Left cardiac atrium (tissue), 4 donors: ENCODE data around the gene DOLK. TPM values are rescaled to one million over a fixed set of nuclear protein-coding genes. Genes with fewer than 3 reads are reported as not detected.
A peak's percentile ranks its signal among the peaks of the same experiment; 100 is the strongest.
"Not testable (repeated sequence)": the region's sequence is repeated elsewhere in the genome, so short reads cannot be mapped to it uniquely, and the experiment has no call there.

Experiments
- ATAC-seq, 2 donors: fragments of 200-7000 bp; cut with Tn5 transposase; one replicate each; pipeline ENCODE4 v1.9.1; 2020; ENCODE audit warnings: mild to moderate bottlenecking in 2 of 2, moderate library complexity in 2 of 2
- DNase-seq: peaks from one replicate; pipeline ENCODE4 v3.0.0-alpha.2; 2020
- intact Hi-C, 2 donors: fragments of 100-400 bp; cut with DNase I; formaldehyde crosslinking; loops; one replicate each; pipeline versions ENCODE4 v1.14.1 to v1.15.1; 2022 to 2023
- long read RNA-seq: library from polyadenylated mRNA; unstranded; transcript quantifications from one replicate; pipeline ENCODE4 v2.0.0, GENCODE V29; 2021
- total RNA-seq, 2 donors: library from RNA; stranded (reverse); fragmentation: NEBNext Ultra II Directional; extraction: Animal tissue kit (Norgen Biotek cat#: 25700); gene quantifications; one replicate each; pipeline ENCODE4 v1.2.1, GENCODE V29; 2021
- donor health status: DM: no; HTN: yes; CAD: no.
- donor health status: DM: no; HTN: yes; CAD: no; lungs with severe emphysema.
- donor health status: DM: yes; HTN: yes; CAD: no.
- donor health status: Dilated cardiomyopathy.

DOLK gene
- 10 to 100 TPM in 1 of 2 donors, 1 to 10 TPM in 1; 9.3 to 11.3 TPM for total RNA-seq
- long read RNA-seq, transcript DOLK-201 (1 exons, 2,090 nt), result major isoform, 31 of 31 reads
- long read RNA-seq, partial matches to known transcripts, result 0 of 31 reads
- long read RNA-seq, other reads (novel, unspliced or antisense), result 0 of 31 reads

DNA sequence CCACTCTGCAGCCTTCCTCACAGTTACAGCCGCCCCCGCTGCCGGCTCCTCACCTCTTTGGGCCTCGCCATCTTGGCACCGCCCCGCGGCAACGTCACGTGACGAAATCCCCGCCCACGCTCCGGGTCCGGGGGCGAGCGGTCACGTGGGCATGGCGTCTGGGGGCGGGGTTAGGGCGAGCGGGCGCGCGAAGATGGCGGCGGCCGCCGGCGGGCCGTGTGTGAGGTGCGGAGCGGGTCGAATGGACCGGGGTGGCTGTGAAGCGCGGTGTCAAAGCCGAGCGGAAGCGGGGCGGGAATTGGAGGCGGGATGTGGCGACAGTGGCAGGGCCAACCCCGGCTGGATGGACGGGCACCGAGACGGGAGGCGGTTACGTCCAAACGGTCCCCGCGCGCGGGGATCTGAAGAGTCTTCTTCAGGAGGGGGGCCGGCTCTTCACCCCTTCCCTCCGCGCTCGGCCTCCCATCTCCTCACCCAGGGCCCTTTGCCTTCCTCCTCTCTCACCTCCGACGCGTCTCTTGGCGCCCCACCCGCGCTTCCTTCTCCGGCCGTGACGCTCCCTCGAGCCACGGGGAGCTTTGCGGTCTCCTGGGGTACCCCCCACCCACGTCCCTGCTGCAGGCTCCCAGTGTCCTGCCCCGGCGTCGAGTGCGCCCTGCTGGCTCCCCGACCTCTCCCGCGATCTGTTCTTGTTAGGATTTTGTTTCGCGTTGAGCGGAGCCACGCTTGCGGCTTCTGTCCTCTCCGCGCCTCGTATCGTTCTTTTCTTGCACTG, at the start of gene DOLK, which contains the start of gene NUP188:
Gene DOLK, minus strand, starts transcription at position 77 of the 775 bp plus-strand sequence. CDS start 300 bp downstream, outside the sequence.
Gene NUP188, plus strand, starts transcription at position 173 of the 775 bp plus-strand sequence. Its CDS starts 21 bp downstream, at position 194.
- peak; percentile 97 for DNase-seq
- intact Hi-C loops, result loop anchor here in 1 of 2 donors (5.0 kb wide), 1 partner anchor 85 kb away; no protein-coding TSS in a partner anchor
- ATAC-seq, result peak; percentile 92

DNA sequence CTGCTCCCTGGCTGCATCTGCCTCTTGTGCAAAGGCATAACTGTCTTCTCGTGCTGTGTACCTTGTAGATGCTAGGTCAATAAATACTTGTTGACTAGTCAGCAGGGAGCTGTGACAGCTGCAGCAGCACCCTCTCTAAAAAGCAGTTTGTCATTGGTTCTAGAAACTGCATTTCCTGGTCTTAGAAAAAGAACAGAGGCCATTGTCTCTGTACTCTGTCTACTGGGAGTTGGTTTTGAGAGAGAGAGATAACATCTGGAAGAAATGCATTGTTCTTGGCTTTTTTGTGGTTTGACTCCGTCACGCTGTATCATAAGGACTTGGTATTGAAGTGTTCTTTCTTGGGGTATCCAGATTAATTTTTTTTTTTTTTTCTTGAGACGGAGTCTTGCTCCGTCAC, 48.4 kb upstream of the DOLK start:
- no peak for ATAC-seq
- intact Hi-C loops, result no loop called here
- no peak for DNase-seq

DNA sequence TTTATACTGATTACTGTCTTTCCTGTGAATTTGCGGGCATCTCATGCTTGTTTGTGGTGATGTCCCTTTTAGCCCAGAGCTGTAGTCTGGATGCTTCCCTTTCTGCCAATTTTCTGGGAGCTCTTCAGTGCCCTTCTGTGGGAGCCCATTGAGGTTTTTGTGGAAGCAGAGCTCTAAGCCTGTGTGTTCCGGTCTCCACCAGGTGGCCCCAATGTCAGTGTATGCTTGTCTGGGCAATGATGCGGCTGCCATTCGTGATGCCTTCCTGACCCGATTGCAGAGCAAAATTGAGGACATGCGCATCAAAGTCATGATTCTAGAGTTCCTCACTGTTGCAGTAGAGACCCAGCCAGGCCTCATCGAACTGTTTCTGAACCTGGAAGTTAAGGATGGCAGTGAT, 45.6 kb upstream of the DOLK start:
- ATAC-seq (no peak), DNase-seq (no peak)
- intact Hi-C loops, result no loop called here

DNA sequence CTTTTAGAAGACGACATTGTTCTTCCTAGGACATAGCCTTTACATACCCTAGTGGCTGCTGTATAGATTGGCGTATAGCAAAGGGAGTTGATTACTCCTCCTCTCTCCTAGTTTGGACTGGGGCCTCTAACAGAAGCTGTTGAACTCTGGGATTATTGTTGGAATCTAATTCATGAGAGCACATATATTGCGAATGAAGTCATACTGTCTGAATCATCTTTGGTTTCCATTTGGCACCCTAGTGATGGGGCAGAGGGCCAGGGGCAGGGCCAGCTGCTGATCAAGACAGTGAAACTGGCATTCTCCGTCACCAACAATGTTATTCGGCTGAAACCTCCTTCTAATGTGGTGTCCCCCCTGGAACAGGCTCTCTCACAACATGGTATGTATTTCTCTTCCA, 40.4 kb upstream of the DOLK start:
- ATAC-seq (peak; percentile 59 to 86), DNase-seq (no peak)
- intact Hi-C loops, result no loop called here

DNA sequence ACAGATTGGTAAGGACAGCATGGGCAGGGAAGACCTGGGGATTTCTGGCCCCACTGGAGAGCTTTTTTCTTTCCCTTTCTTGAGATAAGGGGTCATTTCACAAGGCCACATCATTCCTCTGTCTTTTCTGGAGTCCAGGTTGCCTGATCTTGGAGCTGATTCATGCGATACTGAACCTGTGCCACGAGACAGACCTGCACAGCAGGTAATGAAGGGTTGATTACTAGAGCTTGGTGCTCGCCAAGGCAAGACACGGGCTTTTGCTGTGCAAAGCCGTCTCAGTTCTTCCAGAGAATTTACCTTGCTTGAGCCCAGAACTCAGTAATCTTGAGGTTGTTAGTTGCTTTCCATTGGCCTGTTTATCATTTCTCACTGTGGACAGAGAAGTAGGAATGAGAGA, 39.3 kb upstream of the DOLK start:
- ATAC-seq (no peak), DNase-seq (no peak)
- intact Hi-C loops, result no loop called here

DNA sequence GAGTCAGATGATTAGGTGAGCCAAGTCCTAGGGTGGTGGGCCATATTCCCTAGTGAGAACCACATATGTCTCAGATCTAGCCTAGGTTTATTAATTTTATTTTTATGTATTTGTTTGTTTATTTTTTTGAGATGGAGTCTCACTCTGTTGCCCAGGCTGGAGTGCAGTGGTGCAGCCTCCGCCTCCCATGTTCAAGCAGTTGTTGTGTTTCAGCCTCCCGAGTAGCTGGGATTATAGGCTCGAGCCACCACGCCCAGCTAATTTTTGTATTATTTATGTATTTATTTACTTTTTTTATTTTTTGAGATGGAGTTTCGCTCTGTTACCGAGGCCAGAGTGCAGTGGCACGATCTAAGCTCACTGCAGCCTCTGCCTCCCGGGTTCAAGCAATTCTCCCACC, 36.1 kb upstream of the DOLK start:
- ATAC-seq (no peak), DNase-seq (no peak)
- intact Hi-C loops, result no loop called here

DNA sequence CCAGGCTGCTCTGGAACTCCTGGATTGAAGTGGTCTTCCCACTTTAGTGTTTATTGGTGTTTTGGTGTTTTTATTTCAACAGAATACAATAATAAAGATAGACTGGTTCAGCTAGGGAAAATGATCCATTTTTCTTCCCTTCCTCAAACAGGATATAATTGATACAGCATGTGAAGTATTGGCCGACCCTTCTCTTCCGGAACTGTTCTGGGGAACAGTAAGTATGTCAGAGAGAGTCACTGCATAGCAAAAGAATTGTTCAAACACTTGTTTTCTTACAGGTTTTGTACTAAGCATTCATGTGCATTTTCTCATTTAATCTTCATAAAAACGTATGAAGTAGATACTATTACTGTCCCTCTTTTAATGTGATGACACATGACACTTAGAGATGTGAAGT, 31.7 kb upstream of the DOLK start:
- ATAC-seq (no peak), DNase-seq (no peak)
- intact Hi-C loops, result no loop called here

DNA sequence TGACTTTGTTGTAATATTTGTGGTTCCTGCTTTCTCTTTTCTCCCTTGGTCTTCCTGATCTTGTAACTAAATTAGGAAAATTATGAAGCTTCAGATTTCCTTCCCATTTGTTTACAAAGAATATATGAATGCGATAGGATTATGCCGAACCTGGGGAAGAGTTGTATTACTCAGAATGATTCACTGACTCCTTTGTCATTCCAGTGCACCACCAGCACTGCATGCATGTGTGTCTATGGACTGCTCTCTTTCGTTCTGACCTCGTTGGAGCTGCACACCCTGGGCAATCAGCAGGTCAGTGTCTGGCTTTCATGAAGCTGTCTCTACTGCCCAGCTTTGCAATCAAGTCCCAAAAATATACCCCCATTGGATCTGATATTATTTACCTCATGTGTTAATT, 25.6 kb upstream of the DOLK start:
- ATAC-seq, result no peak
- intact Hi-C loops, result no loop called here
- DNase-seq, result no peak

DNA sequence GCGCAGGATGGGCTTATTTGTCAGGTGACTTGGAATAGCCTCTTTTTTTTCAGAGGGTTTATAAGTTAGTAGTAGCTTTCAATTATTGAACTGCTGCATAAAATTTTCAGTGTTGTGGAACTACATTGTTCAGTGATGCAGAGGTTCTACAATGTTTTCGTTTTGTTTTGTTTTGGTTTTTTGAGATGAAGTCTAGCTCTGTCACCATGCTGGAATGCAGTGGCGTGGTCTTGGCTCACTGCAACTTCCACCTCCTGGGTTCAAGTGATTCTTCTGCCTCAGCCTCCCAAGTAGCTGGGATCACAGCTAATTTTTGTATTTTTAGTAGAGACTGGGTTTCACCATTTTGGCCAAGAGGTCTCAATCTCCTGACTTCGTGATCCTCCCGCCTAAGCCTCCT, 22.1 kb upstream of the DOLK start:
- DNase-seq (no peak), ATAC-seq (no peak)
- intact Hi-C loops, result no loop called here

DNA sequence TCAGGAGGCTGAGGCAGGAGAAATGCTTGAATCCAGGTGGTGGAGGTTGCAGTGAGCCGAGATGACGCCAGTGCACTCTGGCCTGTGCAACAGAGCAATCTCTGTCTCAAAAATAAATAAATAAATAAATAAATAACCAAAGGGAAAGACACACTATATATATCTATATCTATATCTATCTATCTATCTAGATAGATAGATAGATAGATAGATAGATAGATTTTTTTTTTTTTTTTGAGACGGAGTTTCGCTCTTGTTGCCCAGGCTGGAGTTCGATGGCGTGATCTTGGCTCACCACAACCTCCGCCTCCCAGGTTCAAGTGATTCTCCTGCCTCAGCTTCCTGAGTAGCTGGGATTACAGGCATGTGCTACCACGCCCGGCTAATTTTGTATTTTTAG, 14.0 kb upstream of the DOLK start:
- ATAC-seq, intact Hi-C loops, DNase-seq: not testable (repeated sequence)

DNA sequence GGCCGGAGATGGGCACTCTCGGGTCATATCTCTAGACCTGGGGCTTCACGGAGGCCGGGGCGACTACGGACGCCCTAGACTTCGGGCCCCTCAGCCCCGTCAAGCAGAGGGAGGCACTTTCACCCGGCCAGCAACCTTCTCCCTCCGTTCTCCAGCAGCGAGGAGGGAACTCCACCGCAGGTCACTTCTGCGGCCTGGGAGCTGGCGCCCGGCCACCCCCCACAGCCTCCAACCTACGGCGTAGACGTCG, 201 bp downstream of the DOLK start:
- DNase-seq (no peak), ATAC-seq (no peak)
- intact Hi-C loops, result loop anchor here in 1 of 2 donors (5.0 kb wide), 1 partner anchor 85 kb away; no protein-coding TSS in a partner anchor

DNA sequence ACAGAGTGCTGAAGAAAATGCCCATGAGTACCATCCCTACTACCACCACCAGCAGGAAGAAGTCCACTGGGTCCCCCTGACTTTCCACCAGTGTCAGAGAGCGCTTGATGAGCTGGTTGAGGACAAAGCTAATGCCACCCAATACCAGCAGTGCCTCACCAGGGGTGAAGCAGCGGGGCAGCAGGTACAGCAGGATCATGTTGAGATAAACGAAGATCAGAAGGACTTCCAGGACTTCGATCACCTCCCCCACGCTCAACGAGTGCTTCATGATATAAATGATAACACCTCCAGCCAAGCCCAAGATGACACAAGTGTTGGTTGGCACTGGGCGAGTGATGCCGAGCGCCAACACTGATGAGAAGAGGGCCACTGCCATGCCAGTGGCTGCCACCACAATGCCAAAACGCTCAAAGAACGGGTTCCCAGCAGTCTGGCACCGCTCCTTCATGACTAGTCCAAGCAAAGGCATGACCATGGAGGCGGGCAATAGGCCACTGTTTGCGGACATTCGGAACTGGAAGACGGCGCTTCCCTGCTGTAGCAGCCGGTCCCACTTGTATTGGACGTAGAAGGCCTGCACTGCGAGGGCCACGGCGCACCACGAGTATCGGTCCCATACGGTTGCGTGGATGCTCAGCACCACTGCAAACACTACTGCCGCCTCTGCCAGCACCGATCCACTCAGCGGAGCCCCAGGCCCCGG, 679 bp downstream of the DOLK start:
- DNase-seq (peak; percentile 48), ATAC-seq (peak; percentile 24 to 34)
- intact Hi-C loops, result loop anchor here in 1 of 2 donors (5.0 kb wide), 1 partner anchor 84 kb away; no protein-coding TSS in a partner anchor

DNA sequence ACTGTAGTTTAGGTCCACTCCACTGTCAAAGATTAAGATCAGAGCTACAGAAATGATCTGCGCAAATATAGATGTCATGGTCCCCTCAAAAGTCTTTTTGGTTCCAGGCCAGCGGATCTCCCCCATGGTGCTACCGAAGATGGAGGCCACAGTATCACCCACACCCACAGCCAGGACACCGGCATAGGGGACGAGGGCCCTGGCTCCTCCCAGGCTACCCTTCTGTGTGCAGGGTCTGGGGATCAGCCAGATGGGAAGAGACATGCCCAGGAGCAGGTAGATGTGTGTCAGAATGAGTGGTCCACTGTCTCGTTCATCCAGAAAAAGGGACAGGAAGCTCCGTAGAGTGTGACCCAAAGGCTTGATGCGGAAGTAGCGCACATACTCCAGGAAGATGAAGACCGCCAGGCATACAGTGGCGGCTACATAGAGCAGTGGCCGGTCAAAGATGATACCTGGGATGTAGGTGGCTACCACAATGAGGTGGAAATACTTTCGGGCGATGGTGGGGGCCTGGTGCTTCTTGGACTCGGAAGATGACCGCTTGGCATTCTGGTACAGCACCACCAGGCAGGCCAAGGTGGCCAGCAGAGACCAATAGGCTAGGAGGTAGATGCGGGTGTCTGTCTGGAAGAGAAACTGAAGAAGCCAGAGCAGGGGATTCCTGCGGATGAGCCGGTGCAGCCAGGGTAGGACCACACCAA, 1.5 kb downstream of the DOLK start:
- intact Hi-C loops, result loop anchor here in 1 of 2 donors (5.0 kb wide), 1 partner anchor 84 kb away; no protein-coding TSS in a partner anchor
- ATAC-seq, result no peak
- no peak for DNase-seq

DNA sequence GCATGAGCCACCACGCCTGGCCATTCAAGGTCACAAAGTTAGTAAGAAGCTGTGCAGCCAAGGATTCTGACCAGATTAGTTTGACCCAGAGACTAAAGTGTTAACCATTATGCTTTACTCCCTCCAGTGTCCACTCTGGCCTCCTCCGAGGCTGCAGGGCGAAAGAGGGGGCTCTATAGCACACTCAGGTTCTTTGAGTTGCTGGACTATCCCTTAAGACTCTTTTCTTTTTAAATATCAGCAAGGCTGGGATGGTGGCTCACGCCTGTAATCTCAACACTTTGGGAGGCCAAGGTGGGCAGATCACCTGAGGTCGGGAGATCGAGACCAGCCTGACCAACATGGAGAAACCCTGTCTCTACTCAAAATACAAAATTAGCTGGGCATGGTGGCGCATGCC, 2.4 kb downstream of the DOLK start:
- DNase-seq, ATAC-seq: not testable (repeated sequence)
- intact Hi-C loops, result loop anchor here in 1 of 2 donors (5.0 kb wide), 1 partner anchor 83 kb away; no protein-coding TSS in a partner anchor

DNA sequence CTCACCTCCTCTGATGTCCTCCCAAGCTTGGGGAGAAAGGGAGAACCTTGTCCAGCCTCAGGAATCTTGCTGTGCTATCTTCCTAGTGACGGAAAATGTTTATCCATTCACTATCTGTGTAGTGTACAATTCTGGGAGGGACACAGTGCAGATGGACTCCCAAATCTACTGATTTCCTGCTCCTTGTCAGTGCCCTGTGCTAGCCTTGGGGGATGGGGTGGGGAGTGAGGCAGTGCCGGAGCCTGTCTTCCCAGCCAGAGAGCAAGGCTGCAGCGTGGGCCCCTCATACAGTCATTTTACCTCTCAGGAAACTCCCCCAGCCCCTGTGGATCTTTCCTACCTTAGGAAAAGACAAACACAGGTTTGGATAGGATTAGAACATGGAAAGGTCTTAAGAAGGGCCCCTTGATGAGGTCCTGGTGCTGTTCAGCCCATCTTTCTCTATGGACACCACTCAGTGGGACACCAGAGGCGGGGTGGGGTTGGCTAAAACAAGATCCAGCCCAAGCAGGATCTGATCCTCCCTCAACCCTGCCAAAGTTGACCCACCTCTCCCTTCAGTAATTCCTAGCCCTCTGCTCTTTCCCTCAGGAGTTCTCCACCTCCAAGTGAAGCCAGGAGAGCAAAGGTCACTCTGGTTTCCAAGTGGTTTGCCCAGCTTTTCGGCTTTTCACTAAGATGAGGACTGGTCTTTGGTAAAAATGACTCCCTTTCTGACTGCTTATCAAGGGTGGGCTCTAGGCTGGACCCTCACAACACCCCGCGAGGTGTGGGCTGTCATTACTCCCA, 3.4 kb downstream of the DOLK start:
- DNase-seq (no peak), ATAC-seq (no peak)
- intact Hi-C loops, result no loop called here

DNA sequence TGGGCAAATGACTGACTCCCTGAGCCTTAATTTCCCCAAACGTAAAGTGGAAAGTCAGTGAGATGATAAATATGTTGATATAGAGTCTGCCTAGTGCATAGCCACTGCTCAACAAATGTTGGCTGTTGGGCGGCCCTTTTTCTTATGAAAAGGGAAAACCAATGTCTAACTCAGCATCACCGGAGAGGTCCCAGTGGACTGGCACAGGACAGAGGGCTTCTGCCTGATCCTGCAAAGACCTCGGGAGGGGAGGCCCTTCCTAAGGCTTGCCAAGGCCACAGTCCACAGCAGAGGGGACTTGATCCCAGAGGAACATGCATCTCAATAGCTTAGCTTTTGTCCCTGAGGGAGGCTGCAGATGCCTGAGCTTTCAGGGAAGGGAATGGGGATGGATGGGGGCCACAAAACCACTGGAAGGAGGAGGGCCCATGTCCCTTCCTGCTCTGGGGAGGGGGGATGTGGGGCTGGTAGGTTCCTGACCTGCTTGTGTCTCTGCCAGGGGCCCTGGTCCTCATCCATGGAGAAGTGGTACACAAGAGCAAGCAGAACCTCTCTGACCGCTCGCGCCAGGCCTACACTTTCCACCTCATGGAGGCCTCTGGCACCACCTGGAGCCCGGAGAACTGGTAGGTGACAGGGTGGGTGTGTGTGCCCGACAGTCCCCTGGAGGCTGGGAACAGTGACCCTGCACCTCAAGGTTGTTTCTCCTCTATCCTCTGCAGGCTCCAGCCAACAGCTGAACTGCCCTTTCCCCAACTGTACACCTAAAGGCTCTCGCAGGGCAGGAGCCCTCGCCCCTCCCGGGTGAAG, 6.3 kb downstream of the DOLK start:
- DNase-seq (no peak), ATAC-seq (no peak)
- intact Hi-C loops, result no loop called here

DNA sequence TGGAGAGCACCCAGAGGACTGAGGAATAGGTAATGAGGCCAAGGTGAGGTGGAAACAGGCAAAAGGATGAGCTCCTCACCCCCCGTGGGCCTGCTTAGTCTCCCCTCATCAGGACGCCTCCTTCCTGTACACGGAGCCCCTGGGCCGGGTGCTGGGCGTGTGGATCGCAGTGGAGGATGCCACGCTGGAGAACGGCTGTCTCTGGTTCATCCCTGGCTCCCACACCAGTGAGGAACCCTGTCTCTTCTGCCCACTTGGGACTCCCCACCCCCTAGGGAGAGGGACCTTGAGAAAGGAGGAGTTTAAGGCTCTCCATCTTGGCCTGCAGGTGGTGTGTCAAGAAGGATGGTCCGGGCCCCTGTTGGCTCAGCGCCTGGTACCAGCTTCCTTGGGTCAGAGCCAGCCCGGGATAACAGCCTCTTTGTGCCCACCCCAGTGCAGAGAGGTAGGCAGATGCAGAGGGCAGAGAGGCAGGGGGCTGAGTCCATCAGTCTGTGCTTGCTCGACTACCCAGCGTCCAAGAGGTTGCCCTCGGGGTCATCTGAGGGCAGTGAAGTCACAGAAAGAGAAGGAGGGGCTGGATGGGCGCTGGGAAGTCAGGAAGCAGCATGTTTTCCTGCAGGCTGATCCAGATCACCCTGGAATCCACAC, 7.0 kb downstream of the DOLK start:
- DNase-seq (peak; percentile 45), ATAC-seq (peak; percentile 19 to 26)
- intact Hi-C loops, result no loop called here
